22Rv1 (cell line): Measurements from ENCODE around the gene CDKN1C.

ENCODE experiments used
- ZFX ChIP-seq: fragments of 450-650 bp; IDR thresholded peaks from 2 replicates; pipeline ENCODE4 v1.6.1; 2017; ENCODE audit warnings: antibody characterized with exemption, borderline replicate concordance
- TF ChIP-seq, protein P1 (sequence below): fragments of 450-650 bp; IDR thresholded peaks from 2 replicates; pipeline ENCODE4 v1.5.1; 2017; ENCODE audit warnings: mild to moderate bottlenecking

DNA sequence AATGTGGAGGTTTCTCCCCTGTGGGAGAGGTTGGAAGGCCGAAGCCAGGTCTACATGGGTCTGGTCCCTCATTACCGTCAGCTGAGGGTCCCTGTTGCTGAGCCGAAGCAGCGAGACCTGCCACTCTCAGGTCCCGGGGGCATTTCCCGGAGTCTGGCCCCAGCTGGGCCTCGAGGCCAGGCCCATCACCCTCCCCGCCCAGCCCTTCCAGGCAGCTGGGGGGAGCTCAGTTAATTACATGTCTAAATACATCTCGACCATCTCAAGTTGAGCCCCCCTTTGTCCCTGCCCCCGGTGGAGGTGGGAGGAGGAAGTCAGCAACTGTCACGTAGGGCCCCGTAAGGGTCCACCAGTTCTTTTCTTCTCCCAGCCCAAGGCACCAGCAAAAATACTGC is 3.6 kb downstream of the CDKN1C start:
- TF ChIP-seq, protein P1, sequence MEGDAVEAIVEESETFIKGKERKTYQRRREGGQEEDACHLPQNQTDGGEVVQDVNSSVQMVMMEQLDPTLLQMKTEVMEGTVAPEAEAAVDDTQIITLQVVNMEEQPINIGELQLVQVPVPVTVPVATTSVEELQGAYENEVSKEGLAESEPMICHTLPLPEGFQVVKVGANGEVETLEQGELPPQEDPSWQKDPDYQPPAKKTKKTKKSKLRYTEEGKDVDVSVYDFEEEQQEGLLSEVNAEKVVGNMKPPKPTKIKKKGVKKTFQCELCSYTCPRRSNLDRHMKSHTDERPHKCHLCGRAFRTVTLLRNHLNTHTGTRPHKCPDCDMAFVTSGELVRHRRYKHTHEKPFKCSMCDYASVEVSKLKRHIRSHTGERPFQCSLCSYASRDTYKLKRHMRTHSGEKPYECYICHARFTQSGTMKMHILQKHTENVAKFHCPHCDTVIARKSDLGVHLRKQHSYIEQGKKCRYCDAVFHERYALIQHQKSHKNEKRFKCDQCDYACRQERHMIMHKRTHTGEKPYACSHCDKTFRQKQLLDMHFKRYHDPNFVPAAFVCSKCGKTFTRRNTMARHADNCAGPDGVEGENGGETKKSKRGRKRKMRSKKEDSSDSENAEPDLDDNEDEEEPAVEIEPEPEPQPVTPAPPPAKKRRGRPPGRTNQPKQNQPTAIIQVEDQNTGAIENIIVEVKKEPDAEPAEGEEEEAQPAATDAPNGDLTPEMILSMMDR: no peak
- no peak for TF ChIP-seq ZFX
